ENCODE results near the gene ESRP2.

ESRP2 gene

GRCh38 chr16:68236826-68237242, 907 bp upstream of the ESRP2 start:
- DNase-seq = no peak

DNA sequence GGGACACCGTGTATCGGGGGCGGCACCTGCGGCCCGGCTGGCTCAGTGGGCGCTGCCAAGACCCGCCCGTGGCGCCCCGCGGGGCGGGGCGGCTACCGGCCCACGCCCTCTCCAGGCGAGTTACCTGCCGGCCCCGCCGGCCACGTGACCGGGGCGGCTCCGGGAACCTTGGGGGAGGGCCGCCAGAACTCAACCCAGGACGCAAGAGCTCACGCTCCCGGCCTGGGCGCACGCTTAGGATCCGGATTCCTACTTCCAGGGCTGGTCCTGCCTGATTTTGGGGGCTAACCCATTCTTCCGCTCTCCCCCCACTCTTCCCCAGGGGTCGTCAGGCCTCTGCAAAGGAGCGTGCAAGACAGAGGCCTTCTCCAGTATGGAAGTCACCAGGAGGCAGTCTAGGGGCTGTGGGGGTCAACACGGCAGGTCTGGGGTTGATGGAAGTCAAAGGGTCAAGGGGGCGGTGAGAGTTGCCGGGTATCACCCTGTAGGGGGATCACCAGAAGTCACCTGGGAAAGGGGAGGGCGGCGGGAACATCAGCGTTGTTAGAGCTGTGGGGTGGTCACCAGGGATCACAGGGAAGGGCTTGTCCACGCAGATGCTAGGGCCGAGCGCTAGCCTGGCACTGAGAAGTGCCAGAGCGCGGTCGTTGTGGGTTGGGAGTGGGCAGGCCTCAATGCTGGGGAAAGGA, 354 bp upstream of the ESRP2 start:
- DNase-seq = no peak

DNA sequence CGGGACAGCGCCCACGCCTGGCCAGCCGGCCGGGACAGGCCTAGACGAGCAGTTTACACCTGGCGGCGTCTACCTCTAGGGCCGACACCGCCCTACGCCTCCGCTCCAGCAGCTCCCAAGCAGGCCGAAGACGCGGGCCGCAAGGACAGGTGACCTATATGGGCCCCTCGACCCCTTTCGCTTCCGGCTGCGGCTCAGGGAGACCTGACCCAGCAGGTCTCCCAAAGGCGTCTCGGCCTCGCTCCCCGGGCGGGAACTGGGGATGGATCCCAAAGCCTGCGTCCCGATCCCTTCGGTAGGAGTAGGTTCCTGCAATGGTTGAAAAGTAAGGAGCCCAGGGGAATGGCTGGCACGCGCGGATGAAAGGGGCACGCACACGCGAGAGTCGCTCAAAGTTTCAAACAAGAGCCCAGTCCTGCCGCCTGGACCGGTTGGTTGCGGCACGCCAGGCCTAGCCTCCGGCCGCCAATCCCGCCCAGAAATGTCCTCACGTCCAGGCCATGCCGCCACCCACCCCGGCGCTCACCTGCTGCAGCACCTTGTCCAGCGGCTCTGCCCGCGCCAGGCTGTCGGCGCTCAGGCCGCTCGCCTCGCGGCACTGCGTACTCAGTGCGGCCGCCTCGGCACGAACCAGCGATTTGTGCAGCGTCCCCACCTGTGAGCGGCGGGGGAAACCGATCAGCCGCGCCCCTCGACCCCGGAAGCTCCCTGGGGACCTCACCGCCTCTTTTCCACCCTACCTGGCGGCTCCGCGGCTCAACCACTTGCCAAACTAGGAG, 630 bp downstream of the ESRP2 start:
- no peak for DNase-seq

DNA sequence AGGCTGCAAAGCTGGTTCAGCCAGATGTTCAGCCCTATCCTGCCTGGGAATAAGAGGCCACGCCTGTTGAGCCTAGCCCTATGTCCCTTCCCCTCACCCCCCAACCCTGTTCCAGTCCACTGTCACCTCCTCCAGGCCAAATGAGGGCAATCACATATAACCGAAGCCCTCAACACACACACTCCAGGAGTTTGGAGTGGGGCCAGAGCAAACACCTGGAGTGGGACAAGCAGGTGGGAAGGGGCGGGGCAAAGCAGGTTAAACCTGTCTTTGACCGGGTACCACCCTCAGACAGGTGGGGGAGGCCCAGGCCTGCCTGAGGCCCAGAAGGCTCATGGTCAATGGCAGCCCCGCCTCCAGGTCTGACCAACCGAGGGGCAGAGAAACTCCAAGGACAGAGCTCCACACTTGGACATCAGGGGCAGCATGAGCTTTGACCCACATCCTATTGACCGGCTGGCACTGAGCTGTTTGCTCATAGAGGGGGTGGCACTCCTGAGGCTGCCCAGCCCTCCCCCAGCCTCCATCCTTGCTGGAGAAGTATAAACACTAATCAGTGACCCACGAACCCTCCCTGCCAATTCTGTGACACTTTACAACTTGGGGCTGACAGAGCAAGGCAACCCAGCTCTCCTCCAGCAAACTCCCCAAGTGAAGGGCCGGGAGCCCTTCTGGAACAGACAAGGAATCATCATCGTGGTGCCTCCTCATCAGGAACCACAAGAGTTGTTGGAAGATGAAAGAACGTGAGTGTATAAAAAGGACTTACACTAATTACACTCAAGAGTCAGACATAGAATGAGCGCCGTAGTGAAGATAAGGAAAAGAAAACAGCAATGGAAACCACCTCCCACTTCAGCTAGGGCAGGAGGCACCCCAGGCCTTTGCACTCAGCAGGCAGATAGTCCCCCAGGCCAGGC, 1.5 kb downstream of the ESRP2 start:
- no peak for DNase-seq

DNA sequence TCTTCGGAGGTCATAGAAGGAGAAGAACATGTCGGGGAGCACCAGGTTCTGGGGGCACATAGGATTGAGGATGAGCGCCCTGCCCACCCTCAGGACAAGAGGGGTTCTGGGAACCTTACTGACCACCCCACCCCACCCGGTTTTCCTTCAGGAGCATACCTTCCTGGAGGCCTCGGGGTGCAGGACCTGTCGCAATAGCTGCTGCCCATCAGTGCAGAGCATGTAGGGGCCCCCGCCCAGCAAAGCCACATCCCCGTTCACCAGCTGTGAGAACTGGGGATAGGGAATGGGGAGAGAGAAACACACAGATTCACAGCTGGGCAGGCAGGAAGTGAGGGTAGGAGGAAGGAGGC, 2.1 kb downstream of the ESRP2 start:
- no peak for DNase-seq

- no peak for DNase-seq
Observed at GRCh38 chr16:68233085-68233834, 2.7 kb downstream of the ESRP2 start.

- DNase-seq = no peak
Observed at GRCh38 chr16:68232335-68232734, 3.6 kb downstream of the ESRP2 start.

DNA sequence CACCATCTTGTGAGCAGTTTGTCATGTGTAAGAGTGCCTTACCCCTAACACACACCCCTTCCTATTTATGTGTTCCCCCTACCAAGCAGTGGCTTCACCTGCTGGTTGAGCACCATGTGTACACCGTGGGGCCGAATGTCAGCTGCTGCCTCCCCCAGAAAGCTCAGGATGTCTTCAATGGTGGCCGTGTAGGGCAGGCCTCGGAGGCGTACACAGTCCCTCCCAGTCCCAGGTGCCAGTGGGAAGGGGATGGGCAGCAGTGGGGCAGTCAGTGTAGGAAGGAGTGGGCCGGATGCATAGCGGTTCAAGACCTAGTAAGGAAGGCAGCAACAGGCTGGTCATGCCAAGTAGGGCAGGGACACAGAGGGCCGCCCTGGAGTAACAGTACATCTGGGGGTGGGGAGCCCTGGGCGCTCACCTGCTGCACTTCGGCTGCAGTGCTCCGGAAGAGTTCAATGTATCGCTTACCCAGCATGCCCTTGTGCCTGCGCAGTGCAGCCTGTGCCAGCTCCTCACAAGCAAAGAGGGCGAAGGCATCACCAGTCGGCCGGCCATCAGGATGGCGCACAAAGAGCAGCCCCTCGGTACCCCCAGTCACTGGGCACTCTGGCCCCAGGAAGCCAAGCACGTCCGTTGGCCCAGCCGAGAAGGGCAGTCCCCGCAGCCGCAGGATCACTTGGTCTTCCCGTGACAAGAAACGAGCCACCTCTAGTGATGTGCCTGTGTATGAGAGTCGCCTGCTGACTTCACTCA, 4.4 kb downstream of the ESRP2 start:
- DNase-seq = no peak

- no peak for DNase-seq
Observed at GRCh38 chr16:68230956-68231355, 5.0 kb downstream of the ESRP2 start.

GRCh38 chr16:68230176-68230571, 5.8 kb downstream of the ESRP2 start:
- DNase-seq = no peak

DNA sequence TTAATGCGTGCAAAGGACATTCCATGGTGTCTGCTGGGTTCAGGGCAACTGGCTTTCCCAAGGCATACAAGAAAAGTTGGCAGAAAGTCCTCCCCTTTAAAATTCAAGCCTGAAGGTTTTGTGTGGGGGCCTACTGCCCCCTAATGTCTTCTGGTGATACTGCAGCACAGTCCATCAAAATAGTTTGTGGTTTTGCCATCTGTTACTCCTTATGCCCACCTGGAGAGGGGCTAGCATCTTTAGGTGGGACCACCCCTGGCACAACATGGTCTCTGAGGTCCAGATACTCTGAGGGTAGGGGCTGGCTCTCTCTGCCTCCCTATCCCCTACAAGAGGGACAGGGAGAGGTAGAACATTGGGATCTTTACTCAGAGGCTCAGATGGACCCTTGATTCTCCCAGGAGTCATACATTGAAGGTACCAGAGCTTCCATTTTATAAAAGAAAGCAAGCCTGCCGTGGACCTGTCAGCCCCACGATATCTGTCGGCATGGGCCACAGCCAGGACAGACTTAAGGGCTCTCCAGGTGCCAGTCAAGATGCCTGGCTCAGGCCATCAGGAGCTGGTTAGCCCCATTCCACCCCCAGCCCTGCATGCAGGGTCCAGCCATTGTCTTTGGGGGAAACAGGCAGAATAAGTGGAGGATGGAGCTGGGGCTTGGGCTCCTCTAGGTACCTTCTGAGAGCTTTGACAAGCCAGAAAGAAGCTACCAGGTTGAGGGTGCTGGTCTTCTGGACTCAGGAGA, 6.3 kb downstream of the ESRP2 start:
- DNase-seq = no peak

DNA sequence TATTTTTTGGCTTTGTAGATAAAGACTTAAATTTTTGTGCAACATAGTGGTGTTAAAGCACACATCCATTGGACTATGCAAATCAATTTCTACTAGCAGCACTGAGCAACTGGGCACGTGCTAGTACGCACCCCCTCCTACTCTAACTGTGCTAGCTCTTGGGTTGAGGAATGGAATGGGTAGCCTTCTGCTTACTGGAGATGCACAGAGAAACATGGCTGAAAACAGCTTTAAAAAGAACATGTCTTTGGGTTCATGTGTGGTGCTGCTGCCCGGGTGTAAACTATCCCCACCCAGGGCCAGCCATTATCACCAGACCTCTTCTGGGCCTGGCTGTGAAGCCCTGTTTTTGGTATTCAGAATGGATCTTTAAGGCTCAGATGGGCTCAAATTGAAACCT, 7.3 kb downstream of the ESRP2 start:
- no peak for DNase-seq

- no peak for DNase-seq
Observed at GRCh38 chr16:68227850-68228553, 7.9 kb downstream of the ESRP2 start.

- no peak for DNase-seq
Observed at GRCh38 chr16:68227183-68227793, 8.6 kb downstream of the ESRP2 start.

GRCh38 chr16:68226116-68226515, 9.8 kb downstream of the ESRP2 start:
- no peak for DNase-seq

GRCh38 chr16:68223072-68223471, 12.9 kb downstream of the ESRP2 start:
- no peak for DNase-seq

- DNase-seq = no peak
Observed at GRCh38 chr16:68219725-68220351, 16.1 kb downstream of the ESRP2 start.

GRCh38 chr16:68217506-68217905, 18.4 kb downstream of the ESRP2 start:
- no peak for DNase-seq

DNA sequence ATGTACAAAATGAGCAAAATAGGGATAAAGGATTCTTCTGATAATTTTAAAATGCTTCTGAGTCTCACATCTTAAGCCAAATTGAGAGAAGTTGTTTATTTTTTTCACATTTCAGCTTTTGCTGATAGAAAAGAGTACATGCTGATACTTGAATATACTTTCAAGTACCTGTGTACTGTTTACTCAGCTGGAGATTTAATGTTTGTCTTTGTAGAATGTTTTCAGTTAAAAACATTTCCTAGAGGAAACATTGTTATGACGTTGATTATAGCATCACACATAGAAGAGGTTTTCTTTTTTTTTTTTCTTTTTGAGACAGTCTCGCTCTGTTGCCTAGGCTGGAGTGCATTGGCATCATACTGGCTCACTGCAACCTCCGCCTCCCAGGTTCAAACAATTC, 19.7 kb downstream of the ESRP2 start:
- no peak for DNase-seq

DNA sequence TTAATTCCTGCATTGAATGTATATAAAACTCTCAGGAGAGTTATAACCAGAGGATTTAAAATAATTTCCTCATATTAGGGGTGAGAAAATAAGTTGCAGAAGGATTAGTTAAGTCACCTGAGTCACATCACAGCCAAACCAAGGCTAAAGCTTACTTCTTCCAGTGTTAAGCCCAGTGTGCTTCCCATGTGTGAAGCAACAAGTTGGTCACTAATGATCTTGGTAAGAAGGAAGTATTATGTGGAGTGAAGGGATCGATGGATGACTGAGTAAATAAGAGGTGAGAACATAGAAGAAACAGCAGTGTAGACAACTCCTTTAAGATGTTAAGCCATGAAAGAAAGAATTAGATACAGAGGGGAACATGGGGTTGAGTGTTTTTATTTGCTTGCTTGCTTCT, 20.6 kb downstream of the ESRP2 start:
- DNase-seq = no peak
